HG02623 (cell line): ENCODE results near the gene HTT.

Experiments
- ATAC-seq: cut with Tn5 transposase; IDR thresholded peaks from one replicate; pipeline ENCODE4 v1.9.1; 2021; ENCODE audit warnings: moderate library complexity; ENCODE audit not compliant: unreplicated experiment

HTT gene

GRCh38 chr4:3231471-3231870 lies 157.0 kb downstream of the HTT start:
- no peak for ATAC-seq

- ATAC-seq = no peak
These were observed 157.5 kb downstream of the HTT start for GRCh38 chr4:3232001-3232400.

GRCh38 chr4:3232871-3233271 lies 158.4 kb downstream of the HTT start:
- ATAC-seq = no peak

GRCh38 chr4:3233391-3234071 lies 159.1 kb downstream of the HTT start:
- no peak for ATAC-seq

GRCh38 chr4:3234171-3235029 lies 159.9 kb downstream of the HTT start:
- no peak for ATAC-seq

- no peak for ATAC-seq
These were observed 160.5 kb downstream of the HTT start for GRCh38 chr4:3235030-3235345.

- no peak for ATAC-seq
These were observed 161.1 kb downstream of the HTT start for GRCh38 chr4:3235581-3235980.

- no peak for ATAC-seq
These were observed 161.9 kb downstream of the HTT start for GRCh38 chr4:3236326-3236878.

GRCh38 chr4:3237266-3237665 lies 162.8 kb downstream of the HTT start:
- no peak for ATAC-seq

GRCh38 chr4:3237712-3238560 lies 163.5 kb downstream of the HTT start:
- ATAC-seq = no peak

GRCh38 chr4:3238721-3239120 lies 164.2 kb downstream of the HTT start:
- no peak for ATAC-seq

- no peak for ATAC-seq
These were observed 164.8 kb downstream of the HTT start for GRCh38 chr4:3239303-3239702.

- ATAC-seq = no peak
These were observed 165.8 kb downstream of the HTT start for GRCh38 chr4:3239998-3240920.

- no peak for ATAC-seq
These were observed 166.5 kb downstream of the HTT start for GRCh38 chr4:3240936-3241522.

- ATAC-seq = no peak
These were observed 167.5 kb downstream of the HTT start for GRCh38 chr4:3241898-3242524.

GRCh38 chr4:3243136-3243780 lies 168.8 kb downstream of the HTT start:
- ATAC-seq = no peak

GRCh38 chr4:3244002-3244401 lies 169.5 kb downstream of the HTT start:
- no peak for ATAC-seq

GRCh38 chr4:3244747-3245146 lies 170.3 kb downstream of the HTT start:
- no peak for ATAC-seq

GRCh38 chr4:3245676-3246075 lies 171.2 kb downstream of the HTT start:
- no peak for ATAC-seq
